Peyer's patch (tissue), 4 donors: ENCODE measurements around the gene SPG21. TPM values are rescaled to one million over a fixed set of nuclear protein-coding genes. Genes with fewer than 3 reads are reported as not detected.

ENCODE experiments used
- DNase-seq, 3 donors: peaks; one replicate each; pipeline ENCODE4 v3.0.0-alpha.2; 2017 to 2019
- H3K27ac ChIP-seq, 4 donors: fragments of 200-600 bp; sonication (generic); one replicate each; pipeline ENCODE4 v1.5.1; 2016 to 2019
- H3K27me3 ChIP-seq, 2 donors: fragments of 200-600 bp; sonication (generic); one replicate each; pipeline ENCODE4 v1.5.1; 2019
- H3K36me3 ChIP-seq, 3 donors: fragments of 200-600 bp; sonication (generic); one replicate each; pipeline ENCODE4 v1.5.1; 2016 to 2019
- H3K4me1 ChIP-seq, 4 donors: fragments of 200-600 bp; sonication (generic); one replicate each; pipeline ENCODE4 v1.5.1; 2016 to 2019
- H3K4me3 ChIP-seq, 4 donors: fragments of 200-600 bp; sonication (generic); 1 replicate in 3 of 4; 2 replicates in 1 of 4; pipeline ENCODE4 v1.5.1; 2016 to 2019; ENCODE audit warnings: mild to moderate bottlenecking in 1 of 4
- H3K9me3 ChIP-seq, 4 donors: fragments of 200-600 bp; sonication (generic); one replicate each; pipeline ENCODE4 v1.5.1; 2016 to 2019; ENCODE audit warnings: mild to moderate bottlenecking in 1 of 4
- CTCF ChIP-seq, 6 experiments: fragments of 450-650 bp in 4 of 6; fragments of 200-600 bp in 2 of 6; sonication (generic) in 1 of 6; IDR thresholded peaks; one replicate each; pipeline ENCODE4 v1.5.1; 2017 to 2019; ENCODE audit warnings: antibody characterized with exemption in 6 of 6, mild to moderate bottlenecking in 3 of 6, moderate library complexity in 1 of 6
- POLR2A ChIP-seq, 2 donors: fragments of 450-650 bp; IDR thresholded peaks; one replicate each; pipeline ENCODE4 v1.5.1; 2017; ENCODE audit warnings: antibody characterized with exemption in 2 of 2, mild to moderate bottlenecking in 2 of 2, moderate library complexity in 2 of 2
- total RNA-seq, 4 donors: library from RNA; depleted of rRNA; stranded (reverse); fragments of >200 nt; gene quantifications; one replicate each; pipeline ENCODE4 v1.1.0, GENCODE V29; 2016

SPG21 gene
- total RNA-seq, 4 donors from 2014 or later = 65.6 to 85.0 (median 70.3) TPM

- Histone ChIP-seq H3K36me3 (peaks cover 0 to 8% (median 0%) of the 10 kb centered on the region in 3 donors), H3K4me1 (no peaks in the 10 kb centered on the region), H3K27ac (no peak overlapping the region), H3K9me3 (no peaks in the 10 kb centered on the region), H3K27me3 (no peaks in the 10 kb centered on the region), H3K4me3 (no peak overlapping the region)
- DNase-seq = no peak
- TF ChIP-seq CTCF (IDR thresholded peaks at IDR 0.05) (no peak), POLR2A (IDR thresholded peaks at IDR 0.05) (no peak)
These were observed 38.8 kb downstream of the SPG21 start for GRCh38 chr15:64950888-64951287.

DNA sequence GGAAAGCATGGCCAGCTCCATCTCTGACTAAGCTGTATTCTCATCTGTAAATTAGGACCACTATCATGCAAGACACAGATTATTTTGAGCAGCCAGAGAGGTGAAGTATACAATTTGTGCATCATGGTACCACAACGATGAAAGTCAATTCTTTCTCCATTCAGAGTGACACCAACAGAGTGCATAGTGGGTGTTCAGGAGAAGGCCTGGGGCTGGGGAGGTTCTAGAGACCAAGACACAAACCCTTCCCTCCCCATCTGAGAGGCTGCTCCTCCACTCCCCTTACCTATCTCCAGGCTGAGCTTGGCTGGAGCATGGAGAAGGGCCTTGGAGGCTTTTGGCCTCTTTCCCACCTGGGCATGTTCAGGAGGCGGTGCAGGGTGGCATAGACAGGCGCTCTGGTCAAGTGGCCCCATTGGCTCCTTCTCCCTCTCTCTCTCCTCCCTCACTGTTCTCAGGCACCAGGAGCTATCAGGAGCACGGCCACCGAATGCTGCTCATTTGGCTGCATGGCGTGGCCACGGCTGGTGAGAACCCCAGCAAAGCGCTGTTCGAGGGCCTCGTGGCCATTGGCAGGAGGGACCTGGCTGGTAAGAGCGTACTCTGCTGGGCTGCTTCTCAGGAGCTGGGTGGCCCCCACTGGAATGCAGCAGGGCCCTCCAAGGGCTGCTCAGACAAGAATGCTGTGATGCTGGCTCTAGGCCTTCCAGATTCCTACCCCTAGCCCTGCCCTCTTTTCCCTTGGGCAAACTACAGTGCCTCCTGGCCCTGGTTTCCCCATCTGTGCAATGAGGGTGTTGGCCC lies 40.1 kb downstream of the SPG21 start:
- TF ChIP-seq POLR2A (IDR thresholded peaks at IDR 0.05) (no peak), CTCF (IDR thresholded peaks at IDR 0.05) (no peak)
- Histone ChIP-seq H3K36me3 (no peaks in the 10 kb centered on the region), H3K4me3 (no peak overlapping the region), H3K4me1 (no peaks in the 10 kb centered on the region), H3K9me3 (no peaks in the 10 kb centered on the region), H3K27me3 (no peaks in the 10 kb centered on the region), H3K27ac (no peak overlapping the region)
- no peak for DNase-seq

DNA sequence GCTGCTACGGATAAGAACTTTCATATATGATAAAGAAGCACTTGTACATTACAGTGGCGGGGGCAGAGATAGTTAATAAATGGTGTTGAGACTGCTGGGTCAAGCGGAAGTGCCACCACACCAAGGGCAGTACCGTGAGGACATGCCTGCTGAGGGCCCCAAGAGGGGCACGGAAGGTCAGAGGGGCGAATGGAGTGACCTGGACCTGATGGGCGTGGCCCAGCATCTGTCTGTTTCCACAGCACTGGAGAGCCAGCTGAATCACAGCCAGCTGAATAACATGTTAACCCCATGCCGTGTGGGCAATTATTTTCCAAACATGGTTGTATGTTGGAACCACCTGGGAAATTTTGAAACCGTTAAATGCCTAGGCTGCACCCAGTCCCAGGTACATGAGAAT lies 40.8 kb downstream of the SPG21 start:
- H3K9me3 ChIP-seq = no peaks in the 10 kb centered on the region
- H3K27me3 ChIP-seq = no peaks in the 10 kb centered on the region
- no peak overlapping the region for H3K27ac ChIP-seq
- no peak for DNase-seq
- H3K4me3 ChIP-seq = no peak overlapping the region
- H3K36me3 ChIP-seq = no peaks in the 10 kb centered on the region
- H3K4me1 ChIP-seq = no peaks in the 10 kb centered on the region
- TF ChIP-seq CTCF (IDR thresholded peaks at IDR 0.05) = no peak
- no peak for TF ChIP-seq POLR2A (IDR thresholded peaks at IDR 0.05)

GRCh38 chr15:64947211-64947610 lies 42.5 kb downstream of the SPG21 start:
- no peak overlapping the region for H3K4me3 ChIP-seq
- H3K4me1 ChIP-seq = no peaks in the 10 kb centered on the region
- H3K9me3 ChIP-seq = no peaks in the 10 kb centered on the region
- no peaks in the 10 kb centered on the region for H3K36me3 ChIP-seq
- no peaks in the 10 kb centered on the region for H3K27me3 ChIP-seq
- H3K27ac ChIP-seq = no peak overlapping the region
- DNase-seq = no peak
- TF ChIP-seq POLR2A (IDR thresholded peaks at IDR 0.05) (no peak), CTCF (IDR thresholded peaks at IDR 0.05) (no peak)

- H3K27ac ChIP-seq = no peak overlapping the region
- DNase-seq = no peak
- H3K36me3 ChIP-seq = no peaks in the 10 kb centered on the region
- no peaks in the 10 kb centered on the region for H3K9me3 ChIP-seq
- H3K4me1 ChIP-seq = no peaks in the 10 kb centered on the region
- TF ChIP-seq CTCF (IDR thresholded peaks at IDR 0.05) (no peak), POLR2A (IDR thresholded peaks at IDR 0.05) (no peak)
- H3K4me3 ChIP-seq = no peak overlapping the region
- H3K27me3 ChIP-seq = no peaks in the 10 kb centered on the region
These were observed 44.8 kb downstream of the SPG21 start for GRCh38 chr15:64944961-64945360.
